Activated naive CD8-positive, alpha-beta T cell treated with anti-CD3 and anti-CD28 coated beads, Interleukin-2, amount 50 U/mL, for 24 hours (primary cell): Measurements from ENCODE around the gene STK39.
"Not testable (repeated sequence)": the region's sequence is repeated elsewhere in the genome, so short reads cannot be mapped to it uniquely, and the experiment has no call there.

ENCODE experiments used
- ATAC-seq: fragments of 150-1000 bp; cut with Tn5 transposase; one replicate; pipeline ENCODE4 v1.10.0; 2021
- DNase-seq: peaks from one replicate; pipeline ENCODE4 v3.0.0; 2021
- H3K27ac Mint-ChIP-seq: one replicate; pipeline ENCODE4 v1.8.0; 2021; ENCODE audit warnings: mild to moderate bottlenecking, mixed read lengths
- H3K27me3 Mint-ChIP-seq: one replicate; pipeline ENCODE4 v1.8.0; 2021; ENCODE audit warnings: mixed read lengths
- H3K36me3 Mint-ChIP-seq: one replicate; pipeline ENCODE4 v1.8.0; 2021; ENCODE audit warnings: low read depth, mixed read lengths
- H3K4me1 Mint-ChIP-seq: one replicate; pipeline ENCODE4 v1.8.0; 2021; ENCODE audit warnings: mixed read lengths
- H3K4me3 Mint-ChIP-seq: one replicate; pipeline ENCODE4 v1.8.0; 2021; ENCODE audit warnings: mild to moderate bottlenecking, moderate library complexity, mixed read lengths
- H3K9me3 Mint-ChIP-seq: one replicate; pipeline ENCODE4 v1.8.0; 2021; ENCODE audit warnings: mixed read lengths

STK39 gene

GRCh38 chr2:168050377-168050776, 197.0 kb downstream of the STK39 start:
- Mint-ChIP-seq H3K36me3 (peaks cover 15% of the 10 kb centered on the region), H3K9me3 (no peaks in the 10 kb centered on the region), H3K4me1 (peaks cover 1% of the 10 kb centered on the region), H3K4me3 (no peak overlapping the region), H3K27ac (no peak overlapping the region), H3K27me3 (no peaks in the 10 kb centered on the region)
- DNase-seq (no peak), ATAC-seq (no peak)

GRCh38 chr2:168049609-168050008, 197.8 kb downstream of the STK39 start:
- no peak overlapping the region for H3K4me3 Mint-ChIP-seq
- peaks cover 6% of the 10 kb centered on the region for H3K4me1 Mint-ChIP-seq
- peaks cover 13% of the 10 kb centered on the region for H3K36me3 Mint-ChIP-seq
- no peak for ATAC-seq
- H3K27ac Mint-ChIP-seq = no peak overlapping the region
- H3K27me3 Mint-ChIP-seq = no peaks in the 10 kb centered on the region
- H3K9me3 Mint-ChIP-seq = no peaks in the 10 kb centered on the region
- no peak for DNase-seq

- Mint-ChIP-seq H3K27ac (no peak overlapping the region), H3K4me3 (no peak overlapping the region), H3K4me1 (peaks cover 11% of the 10 kb centered on the region), H3K9me3 (no peaks in the 10 kb centered on the region), H3K27me3 (no peaks in the 10 kb centered on the region), H3K36me3 (peaks cover 8% of the 10 kb centered on the region)
- DNase-seq (no peak), ATAC-seq (no peak)
Observed at GRCh38 chr2:168047091-168047690, 200.2 kb downstream of the STK39 start.

GRCh38 chr2:168044579-168044978, 202.8 kb downstream of the STK39 start:
- Mint-ChIP-seq H3K27ac (no peak overlapping the region), H3K27me3 (no peaks in the 10 kb centered on the region), H3K4me3 (no peak overlapping the region), H3K36me3 (peaks cover 13% of the 10 kb centered on the region), H3K9me3 (no peaks in the 10 kb centered on the region), H3K4me1 (peaks cover 25% of the 10 kb centered on the region)
- DNase-seq (no peak), ATAC-seq (no peak)

GRCh38 chr2:168044176-168044575, 203.2 kb downstream of the STK39 start:
- H3K9me3 Mint-ChIP-seq = no peaks in the 10 kb centered on the region
- no peaks in the 10 kb centered on the region for H3K27me3 Mint-ChIP-seq
- DNase-seq (no peak), ATAC-seq (no peak)
- H3K4me3 Mint-ChIP-seq = no peak overlapping the region
- no peak overlapping the region for H3K27ac Mint-ChIP-seq
- peaks cover 25% of the 10 kb centered on the region for H3K4me1 Mint-ChIP-seq
- H3K36me3 Mint-ChIP-seq = peaks cover 11% of the 10 kb centered on the region

GRCh38 chr2:168042127-168042824, 205.1 kb downstream of the STK39 start:
- Mint-ChIP-seq H3K36me3 (peaks cover 17% of the 10 kb centered on the region), H3K27ac (peak overlapping the region; percentile 1), H3K4me1 (peaks cover 35% of the 10 kb centered on the region)
- not testable (repeated sequence) for H3K9me3 Mint-ChIP-seq, DNase-seq, H3K27me3 Mint-ChIP-seq, H3K4me3 Mint-ChIP-seq
- ATAC-seq = peak; percentile 67

GRCh38 chr2:168039881-168040280, 207.5 kb downstream of the STK39 start:
- Mint-ChIP-seq H3K9me3 (no peaks in the 10 kb centered on the region), H3K27ac (no peak overlapping the region), H3K36me3 (peaks cover 20% of the 10 kb centered on the region), H3K4me1 (peaks cover 34% of the 10 kb centered on the region), H3K27me3 (no peaks in the 10 kb centered on the region), H3K4me3 (no peak overlapping the region)
- DNase-seq (no peak), ATAC-seq (peak; percentile 29)

- H3K9me3 Mint-ChIP-seq = no peaks in the 10 kb centered on the region
- H3K4me1 Mint-ChIP-seq = peaks cover 30% of the 10 kb centered on the region
- H3K27ac Mint-ChIP-seq = no peak overlapping the region
- DNase-seq (no peak), ATAC-seq (no peak)
- no peaks in the 10 kb centered on the region for H3K27me3 Mint-ChIP-seq
- no peak overlapping the region for H3K4me3 Mint-ChIP-seq
- peaks cover 24% of the 10 kb centered on the region for H3K36me3 Mint-ChIP-seq
Observed at GRCh38 chr2:168037778-168038177, 209.6 kb downstream of the STK39 start.

- Mint-ChIP-seq H3K4me3 (peak overlapping the region; percentile 12), H3K27me3 (no peaks in the 10 kb centered on the region), H3K4me1 (peaks cover 22% of the 10 kb centered on the region), H3K27ac (peak overlapping the region; percentile 19), H3K36me3 (peaks cover 20% of the 10 kb centered on the region), H3K9me3 (no peaks in the 10 kb centered on the region)
- no peak for DNase-seq
- peak; percentile 53 for ATAC-seq
Observed at GRCh38 chr2:168035458-168035857, 211.9 kb downstream of the STK39 start.

GRCh38 chr2:168034616-168035015, 212.8 kb downstream of the STK39 start:
- ATAC-seq = no peak
- Mint-ChIP-seq H3K4me1 (peaks cover 22% of the 10 kb centered on the region), H3K27ac (no peak overlapping the region), H3K9me3 (no peaks in the 10 kb centered on the region), H3K4me3 (no peak overlapping the region), H3K36me3 (peaks cover 18% of the 10 kb centered on the region), H3K27me3 (no peaks in the 10 kb centered on the region)
- no peak for DNase-seq

GRCh38 chr2:168033966-168034365, 213.4 kb downstream of the STK39 start:
- Mint-ChIP-seq H3K4me3 (no peak overlapping the region), H3K9me3 (no peaks in the 10 kb centered on the region), H3K36me3 (peaks cover 17% of the 10 kb centered on the region), H3K4me1 (peaks cover 21% of the 10 kb centered on the region), H3K27ac (no peak overlapping the region), H3K27me3 (no peaks in the 10 kb centered on the region)
- ATAC-seq = no peak
- no peak for DNase-seq

GRCh38 chr2:168032091-168032490, 215.3 kb downstream of the STK39 start:
- H3K36me3 Mint-ChIP-seq = peaks cover 5% of the 10 kb centered on the region
- peaks cover 10% of the 10 kb centered on the region for H3K4me1 Mint-ChIP-seq
- H3K4me3 Mint-ChIP-seq = no peak overlapping the region
- H3K9me3 Mint-ChIP-seq = no peaks in the 10 kb centered on the region
- DNase-seq (no peak), ATAC-seq (no peak)
- no peak overlapping the region for H3K27ac Mint-ChIP-seq
- no peaks in the 10 kb centered on the region for H3K27me3 Mint-ChIP-seq

- Mint-ChIP-seq H3K36me3 (peaks cover 8% of the 10 kb centered on the region), H3K4me1 (peaks cover 11% of the 10 kb centered on the region), H3K4me3 (no peak overlapping the region), H3K27ac (no peak overlapping the region), H3K9me3 (no peaks in the 10 kb centered on the region), H3K27me3 (no peaks in the 10 kb centered on the region)
- ATAC-seq = peak; percentile 85
- DNase-seq = peak; percentile 10
Observed at GRCh38 chr2:168030862-168031624, 216.4 kb downstream of the STK39 start.

- Mint-ChIP-seq H3K4me1 (peaks cover 14% of the 10 kb centered on the region), H3K36me3 (peaks cover 13% of the 10 kb centered on the region), H3K27ac (no peak overlapping the region), H3K27me3 (no peaks in the 10 kb centered on the region), H3K9me3 (no peaks in the 10 kb centered on the region), H3K4me3 (no peak overlapping the region)
- DNase-seq = no peak
- ATAC-seq = no peak
Observed at GRCh38 chr2:168029071-168029470, 218.3 kb downstream of the STK39 start.

GRCh38 chr2:168028362-168028761, 219.0 kb downstream of the STK39 start:
- DNase-seq (no peak), ATAC-seq (no peak)
- no peaks in the 10 kb centered on the region for H3K9me3 Mint-ChIP-seq
- peaks cover 14% of the 10 kb centered on the region for H3K4me1 Mint-ChIP-seq
- peaks cover 13% of the 10 kb centered on the region for H3K36me3 Mint-ChIP-seq
- no peaks in the 10 kb centered on the region for H3K27me3 Mint-ChIP-seq
- H3K27ac Mint-ChIP-seq = no peak overlapping the region
- H3K4me3 Mint-ChIP-seq = no peak overlapping the region
